GM18499 (cell line): ENCODE data around the gene SAP30BP.
"Not testable (repeated sequence)": the region's sequence is repeated elsewhere in the genome, so short reads cannot be mapped to it uniquely, and the experiment has no call there.

ENCODE experiments used
- ATAC-seq: cut with Tn5 transposase; IDR thresholded peaks from one replicate; pipeline ENCODE4 v1.9.1; 2021; ENCODE audit warnings: moderate number of reproducible peaks; ENCODE audit not compliant: insufficient read depth, unreplicated experiment

SAP30BP gene

DNA sequence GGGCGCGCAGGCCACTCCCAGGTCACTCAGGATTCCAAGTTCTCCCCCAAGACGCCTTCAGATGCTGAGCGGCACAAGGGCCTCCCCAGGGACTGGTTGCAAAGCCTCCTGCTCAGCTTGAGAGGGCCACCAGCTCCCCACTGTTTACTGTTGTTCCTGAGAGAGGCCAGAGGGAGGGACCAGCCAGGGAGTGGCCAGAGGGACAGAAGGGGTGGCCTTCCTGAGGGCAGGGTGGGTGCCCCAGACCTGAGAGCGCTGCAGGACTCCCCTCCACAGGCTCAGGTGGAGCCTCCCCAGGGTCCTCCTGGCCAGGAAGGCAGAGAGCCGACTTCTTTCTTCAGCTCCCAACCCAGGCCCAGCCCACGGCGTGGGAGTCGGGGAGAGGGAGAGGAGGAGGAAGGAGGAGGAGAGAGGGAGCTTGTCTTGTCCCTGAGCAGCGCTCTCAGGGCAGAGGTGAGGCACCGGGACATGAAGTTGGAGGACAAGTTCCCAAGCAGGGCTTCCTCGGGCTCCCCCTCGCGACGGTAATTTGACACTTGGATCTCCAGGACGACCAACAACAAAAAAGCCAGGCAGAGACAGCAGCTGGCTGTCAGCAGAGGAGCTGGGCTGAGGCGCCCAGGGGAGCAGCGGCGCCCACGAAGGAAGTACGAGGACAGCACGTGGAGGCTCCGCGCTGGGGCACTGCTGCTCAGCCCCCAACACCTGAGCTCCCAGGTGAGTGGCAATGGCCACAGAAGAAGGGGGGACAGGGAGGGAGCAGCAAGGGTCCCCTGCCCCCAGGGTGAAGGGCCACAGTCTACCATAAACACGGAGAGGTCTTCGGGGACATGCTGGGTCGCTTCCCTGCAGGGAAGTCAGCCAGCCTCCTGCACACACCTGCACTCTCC is 33.4 kb upstream of the SAP30BP start:
- ATAC-seq = no peak

DNA sequence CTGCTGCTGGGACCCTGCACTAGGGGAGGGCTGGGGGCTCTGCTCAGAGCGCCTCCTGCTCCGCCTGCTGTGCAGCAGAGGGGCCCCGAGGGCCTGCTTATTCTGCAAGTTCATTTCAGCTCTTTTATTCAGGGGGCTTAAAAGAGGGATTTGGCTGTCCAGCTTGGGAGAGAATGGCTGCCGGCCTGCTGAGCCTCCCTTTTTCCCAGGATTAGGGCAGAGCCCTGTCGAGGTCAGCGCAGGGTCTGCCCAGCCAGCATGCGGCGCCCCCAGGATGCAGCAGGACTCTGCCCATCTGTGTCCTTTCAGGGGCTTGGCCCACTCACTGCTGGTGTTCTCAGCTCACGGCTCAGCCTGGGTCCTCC is 32.8 kb upstream of the SAP30BP start:
- ATAC-seq = no peak

DNA sequence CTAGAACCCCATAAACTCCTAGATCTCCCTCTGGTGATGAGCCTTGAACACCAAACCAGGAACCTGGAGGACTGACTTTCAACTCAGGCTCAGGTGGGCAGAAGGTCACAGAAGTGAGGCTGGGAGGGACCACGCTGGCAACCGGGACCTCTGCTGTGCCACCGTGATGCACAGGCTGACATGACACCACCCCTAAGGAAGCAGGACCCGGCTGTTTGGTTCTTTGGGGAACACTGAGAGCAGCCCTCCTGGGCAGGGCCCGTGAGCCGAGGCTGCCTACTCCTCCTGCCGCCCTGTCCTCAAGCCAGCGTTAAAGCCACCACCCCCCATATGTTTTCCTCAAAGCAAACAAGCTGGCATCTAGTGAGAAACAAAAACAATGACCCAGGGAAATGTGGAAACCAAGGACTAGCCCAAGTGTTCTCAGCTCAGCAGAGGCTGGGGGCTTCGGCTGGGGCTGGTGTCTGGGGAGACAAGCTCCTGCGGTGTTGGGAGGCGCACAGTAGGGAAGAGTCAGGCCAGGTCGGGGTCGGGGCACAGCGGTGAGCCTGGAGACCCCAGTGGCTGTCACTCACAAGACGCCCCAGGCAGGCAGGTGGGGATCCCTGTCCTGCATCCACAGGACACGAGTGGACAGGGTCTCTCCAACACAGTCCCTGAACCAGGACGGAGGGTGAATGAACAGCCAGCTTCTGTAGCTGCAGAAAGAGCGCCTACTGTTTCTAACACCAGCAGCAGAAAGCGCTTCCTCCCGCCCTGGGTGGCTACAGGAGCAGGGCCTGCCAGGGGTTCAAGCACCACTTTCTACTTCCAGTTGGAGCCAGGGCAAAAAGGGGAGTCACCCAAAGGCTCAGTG is 32.2 kb upstream of the SAP30BP start:
- no peak for ATAC-seq

DNA sequence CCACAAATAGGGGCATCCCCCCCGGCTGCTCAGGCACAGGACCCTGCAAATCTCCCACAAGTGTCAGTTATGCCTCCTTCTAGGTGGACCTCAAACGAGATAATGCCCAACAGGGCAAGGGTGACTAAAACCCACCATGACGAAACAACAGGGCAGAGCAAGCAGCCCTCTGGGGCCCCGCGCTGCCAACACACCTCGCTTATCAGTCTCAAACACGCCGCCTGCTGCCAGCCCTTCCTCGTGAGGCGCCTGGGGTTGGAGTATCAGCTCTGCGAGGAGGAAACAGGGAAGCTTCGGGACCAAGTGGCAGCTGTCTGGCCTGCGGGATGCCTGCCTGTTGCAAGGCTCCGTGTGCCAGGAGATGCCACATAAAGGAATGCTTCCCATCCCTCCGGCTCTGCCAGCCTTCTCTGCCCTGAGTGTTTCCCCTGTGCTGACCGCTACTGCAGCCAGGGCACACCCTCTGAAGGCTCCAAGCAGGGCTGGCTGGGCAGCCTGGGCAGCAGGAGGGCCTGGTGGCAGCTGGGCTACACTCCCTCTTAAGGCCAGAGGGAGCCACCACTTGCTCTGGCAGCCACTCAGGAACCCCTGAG is 31.4 kb upstream of the SAP30BP start:
- no peak for ATAC-seq

DNA sequence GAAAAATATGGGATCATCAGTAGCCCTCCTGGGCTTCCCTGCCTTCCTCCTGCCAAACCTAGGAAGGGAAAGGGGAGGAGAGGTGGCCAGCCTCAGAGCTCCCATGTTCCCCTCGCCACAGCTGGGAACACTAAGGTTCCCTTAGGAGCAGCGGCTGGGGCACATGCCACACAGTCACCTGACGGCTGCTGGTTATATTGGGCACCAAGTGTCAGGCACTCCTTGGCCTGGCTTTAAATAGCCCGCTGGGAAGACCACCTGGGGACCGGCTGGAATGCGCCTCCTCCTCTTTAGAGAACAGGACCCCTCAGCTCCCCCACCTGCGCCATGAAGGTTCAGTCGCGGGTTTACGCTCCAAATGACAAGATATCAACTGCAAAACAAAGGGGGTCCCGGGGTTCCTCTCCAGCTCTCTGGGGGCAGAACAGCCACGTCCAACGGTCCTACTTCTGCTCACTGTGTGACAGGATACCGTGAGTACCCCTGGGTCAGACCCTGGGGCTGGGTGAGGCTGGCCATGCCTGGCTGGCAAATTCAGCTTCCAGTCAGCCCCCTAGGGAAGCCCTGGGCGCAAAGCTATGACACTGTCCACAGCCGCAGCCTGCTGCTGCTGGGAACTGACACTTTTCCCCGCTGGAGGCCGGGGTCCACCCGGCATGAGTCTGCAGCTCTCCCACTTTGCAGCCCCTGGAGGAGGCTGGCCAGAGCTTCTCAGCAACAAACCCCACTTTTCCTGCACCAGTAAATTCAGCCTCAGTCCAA is 30.6 kb upstream of the SAP30BP start:
- no peak for ATAC-seq

DNA sequence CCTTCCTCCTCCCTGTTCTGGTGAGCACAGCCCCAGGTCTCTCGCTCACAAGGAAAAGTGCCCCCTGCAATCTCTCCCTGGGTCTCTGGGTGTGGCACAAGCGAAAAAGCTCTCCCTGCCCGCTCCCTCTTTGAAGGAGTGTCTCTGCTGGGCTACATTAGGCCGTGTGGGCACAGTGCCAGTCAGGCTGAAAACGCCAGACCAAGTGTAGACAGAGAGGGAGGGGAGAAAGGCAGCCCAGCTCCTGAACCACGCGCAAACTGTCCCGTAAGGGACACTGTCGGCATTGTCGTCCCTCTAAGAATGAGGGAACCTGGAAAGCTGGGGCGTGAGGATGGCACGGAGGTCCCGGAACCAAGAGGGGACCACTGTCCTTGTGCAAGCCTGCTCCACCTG is 30.0 kb upstream of the SAP30BP start:
- no peak for ATAC-seq

DNA sequence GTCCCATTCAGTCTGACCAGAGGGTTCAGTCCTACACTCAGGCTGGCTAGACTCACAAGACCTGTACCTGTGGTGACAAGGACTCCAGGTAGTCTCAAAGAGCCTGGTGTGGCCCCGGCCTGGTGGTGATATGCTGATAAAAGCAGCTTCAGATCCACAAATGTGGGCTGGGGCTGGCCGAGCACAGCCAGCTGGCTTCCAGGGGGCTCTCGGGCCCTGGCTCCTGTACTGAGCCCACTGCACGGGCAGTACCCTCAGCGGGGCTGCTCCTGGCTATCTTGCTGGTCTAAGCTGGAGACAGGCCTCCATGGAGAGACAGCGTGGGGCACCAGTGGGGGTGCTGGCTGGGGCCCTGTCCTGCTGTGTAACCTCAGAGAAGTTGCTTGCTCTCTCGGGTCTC is 29.6 kb upstream of the SAP30BP start:
- ATAC-seq = no peak

DNA sequence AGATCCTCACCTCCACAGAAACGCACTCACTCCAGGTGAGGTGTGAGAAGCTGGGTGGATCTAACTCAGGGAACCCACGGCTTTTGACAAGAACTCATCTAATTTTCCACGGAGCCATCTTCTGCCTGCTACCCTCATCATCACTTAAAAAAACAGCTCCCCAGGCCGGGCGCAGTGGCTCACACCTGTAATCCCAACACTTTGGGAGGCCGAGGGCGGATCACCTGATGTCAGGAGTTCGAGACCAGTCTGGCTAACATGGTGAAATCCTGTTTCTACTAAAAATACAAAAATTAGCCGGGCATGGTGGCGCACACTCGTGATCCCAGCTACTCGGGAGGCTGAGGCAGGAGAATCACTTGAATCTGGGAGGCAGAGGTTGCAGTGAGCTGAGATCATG is 29.1 kb upstream of the SAP30BP start:
- ATAC-seq = not testable (repeated sequence)

DNA sequence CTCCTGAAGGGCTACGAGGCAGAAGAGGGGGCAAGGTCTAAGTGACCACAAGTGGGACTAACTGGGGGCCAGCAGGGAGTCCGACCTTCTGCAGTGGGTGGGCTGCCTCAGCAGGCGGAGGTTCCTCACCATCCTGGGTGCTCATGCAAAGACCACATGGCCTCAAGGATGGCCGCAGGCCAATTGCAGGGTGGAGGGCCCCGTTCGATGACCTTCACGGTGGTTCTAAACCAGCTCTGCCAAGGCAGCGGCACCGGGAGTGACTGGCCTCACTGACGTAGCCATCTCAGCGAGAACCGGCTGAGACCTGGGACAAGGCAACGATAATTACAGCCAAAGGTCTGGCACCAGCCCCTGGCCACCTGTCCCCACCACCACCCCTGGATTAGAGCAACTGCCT is 28.2 kb upstream of the SAP30BP start:
- ATAC-seq = no peak

DNA sequence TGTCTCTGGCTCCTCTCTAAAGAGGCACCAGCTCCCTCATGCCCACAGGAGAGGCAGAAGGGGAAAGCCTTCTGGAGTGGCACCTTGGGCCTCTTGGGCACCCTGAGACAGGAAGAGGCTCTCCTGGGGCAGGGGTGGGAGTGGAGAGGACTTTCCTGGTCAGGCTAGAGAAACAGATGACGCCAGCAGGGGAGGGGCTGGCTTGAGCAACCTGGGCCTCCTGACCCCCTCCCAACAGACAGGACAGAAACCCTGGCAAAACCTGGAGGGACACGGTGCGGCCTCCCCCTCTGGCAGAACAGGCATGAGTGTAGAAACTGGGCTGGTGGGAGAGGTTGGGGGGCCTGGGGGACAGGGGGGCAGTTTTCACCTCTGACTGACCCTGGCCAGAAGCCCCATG is 27.8 kb upstream of the SAP30BP start:
- ATAC-seq = no peak

DNA sequence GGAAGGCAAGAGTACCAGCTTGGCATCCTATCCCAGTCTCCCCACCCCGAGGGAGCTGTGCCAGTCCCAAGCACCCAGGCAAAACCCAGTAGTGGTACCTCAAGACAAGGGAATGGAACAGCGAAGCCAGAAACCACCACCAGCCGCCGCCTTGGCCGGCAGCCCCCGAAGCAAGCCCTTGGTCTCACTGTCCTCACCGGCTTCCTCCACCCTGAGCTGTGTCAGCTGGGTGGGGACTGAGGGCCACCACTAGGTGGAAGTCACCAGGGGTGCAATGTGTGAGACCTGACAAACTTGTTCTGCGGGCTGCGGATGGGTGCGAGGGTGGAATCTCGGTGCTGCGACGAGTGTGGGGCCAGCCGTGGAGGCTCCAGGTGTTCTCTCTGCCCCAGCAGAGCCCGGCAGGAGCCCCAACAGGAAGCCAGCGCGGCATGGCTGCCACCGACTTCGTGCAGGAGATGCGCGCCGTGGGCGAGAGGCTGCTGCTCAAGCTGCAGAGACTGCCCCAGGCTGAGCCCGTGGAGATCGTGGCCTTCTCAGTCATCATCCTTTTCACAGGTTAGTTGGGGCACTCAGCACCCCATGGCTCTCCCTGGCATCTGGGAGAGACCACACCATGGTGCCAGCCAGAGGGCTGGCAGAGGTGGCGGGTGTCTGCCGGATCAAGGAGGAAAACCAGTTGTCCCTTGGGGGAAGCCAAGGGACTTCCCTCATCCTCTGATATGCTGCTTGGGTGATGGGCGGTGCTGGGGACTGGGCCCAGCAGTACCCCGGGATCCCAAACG is 27.2 kb upstream of the SAP30BP start:
- ATAC-seq = no peak

DNA sequence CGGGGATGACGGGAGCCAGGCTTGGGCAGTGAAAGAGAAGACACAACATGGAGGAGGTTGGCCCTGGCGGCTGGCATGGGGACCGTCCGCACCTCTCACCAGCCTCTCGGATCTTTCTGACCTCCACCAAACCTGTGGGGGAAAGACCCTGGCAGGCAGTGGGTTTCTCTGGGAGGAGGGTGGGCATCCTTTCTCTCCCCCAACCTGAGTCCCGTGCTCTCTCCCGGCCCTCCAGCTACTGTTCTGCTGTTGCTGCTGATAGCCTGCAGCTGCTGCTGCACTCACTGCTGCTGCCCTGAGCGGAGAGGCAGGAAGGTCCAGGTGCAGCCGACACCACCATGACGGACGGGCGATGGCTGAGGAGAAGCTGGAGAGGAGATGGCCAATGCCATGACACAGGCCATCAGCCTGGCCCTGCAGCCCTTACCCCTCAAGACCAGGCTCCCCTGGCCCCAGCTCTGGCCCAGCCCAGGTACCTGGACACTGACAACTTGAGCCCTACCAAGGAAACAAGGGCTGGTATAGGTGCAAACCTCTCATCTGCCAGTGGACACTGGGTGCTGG is 26.5 kb upstream of the SAP30BP start:
- no peak for ATAC-seq

DNA sequence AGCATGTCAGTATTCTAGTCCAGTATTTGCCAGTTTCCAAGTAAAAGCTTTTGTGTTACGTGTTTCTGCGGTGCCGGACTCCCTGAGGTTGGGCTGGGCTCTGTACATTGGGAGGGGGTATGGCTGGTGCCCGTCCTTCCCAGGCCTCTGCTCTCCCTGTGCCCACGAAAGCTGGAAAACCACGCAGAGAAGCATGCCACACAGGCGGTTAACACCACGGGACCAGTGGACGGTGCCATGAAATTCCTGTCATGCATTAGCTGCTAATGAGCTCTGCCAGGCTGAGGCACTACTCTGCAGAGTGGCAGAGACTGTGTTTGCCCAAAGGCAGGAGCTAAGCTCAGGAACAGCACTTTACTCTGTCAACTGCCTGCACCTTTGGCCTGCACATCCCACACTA is 25.8 kb upstream of the SAP30BP start:
- ATAC-seq = no peak

DNA sequence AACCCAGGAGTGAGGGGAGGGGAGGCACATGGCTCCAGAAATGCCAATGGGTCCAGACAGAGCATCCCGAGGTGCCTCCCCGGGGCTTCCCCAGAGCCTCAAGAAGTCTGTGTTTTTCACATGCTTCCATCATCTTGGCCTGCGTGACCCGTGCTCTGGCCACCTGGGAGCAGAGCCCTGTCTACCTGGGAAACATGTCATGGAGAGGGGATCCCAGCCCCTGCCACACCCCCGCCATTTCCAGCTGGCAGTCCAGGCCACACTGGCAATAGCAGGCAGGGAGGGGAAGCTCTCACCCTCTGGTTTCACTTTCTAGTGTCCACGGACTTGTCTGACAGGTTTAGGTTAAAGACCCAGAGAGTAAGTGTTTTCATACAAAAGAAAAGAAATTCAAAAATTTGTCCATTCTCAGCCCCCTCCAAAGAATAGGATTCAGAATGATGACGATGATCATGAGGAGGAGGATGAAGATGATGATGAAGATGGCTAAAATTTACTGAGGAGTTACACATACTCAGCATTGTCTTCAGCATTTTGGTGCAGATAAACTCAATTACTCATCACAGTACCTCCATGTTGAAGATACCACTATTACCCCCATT is 24.9 kb upstream of the SAP30BP start:
- ATAC-seq = no peak

DNA sequence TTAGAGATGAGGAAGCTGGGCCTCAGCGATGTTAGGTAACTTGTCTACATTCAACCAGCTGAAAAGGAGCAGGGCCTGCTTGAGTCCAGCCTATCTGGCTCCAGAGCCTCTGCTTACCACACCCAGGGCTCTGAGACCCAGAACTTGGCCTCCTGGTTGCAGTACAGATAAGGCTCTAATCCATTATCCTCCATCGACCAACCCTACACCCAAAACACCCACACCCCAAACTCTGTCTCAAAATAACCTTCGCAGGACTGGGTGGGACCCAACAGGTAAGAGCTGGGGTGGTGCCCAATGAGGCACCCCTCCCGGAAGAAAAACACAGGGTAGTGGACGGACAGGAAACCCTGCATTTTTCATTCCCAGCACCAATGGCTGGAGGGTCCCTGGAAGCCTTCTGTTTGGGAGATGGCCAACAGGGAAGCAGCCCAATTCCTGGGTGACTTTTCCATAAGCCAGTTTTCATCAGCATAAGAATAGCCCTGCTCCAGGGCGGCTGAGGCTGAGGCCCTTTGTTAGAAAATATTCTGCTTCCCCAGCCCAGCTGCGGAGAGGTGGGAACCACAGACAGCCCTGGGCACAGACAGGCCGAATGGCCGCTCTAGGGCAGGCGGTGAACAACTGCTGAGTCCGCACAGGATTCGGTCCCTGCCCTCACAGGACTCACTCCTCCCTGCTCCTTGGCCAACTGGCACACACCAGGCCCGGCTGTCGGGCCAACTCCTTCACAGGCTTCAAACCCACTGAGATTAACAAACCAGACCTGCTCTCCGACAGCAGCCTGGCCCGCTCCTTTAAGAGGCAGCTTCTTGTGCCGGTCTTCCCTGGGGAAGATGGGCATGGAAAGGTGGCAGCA is 24.1 kb upstream of the SAP30BP start:
- ATAC-seq = no peak

DNA sequence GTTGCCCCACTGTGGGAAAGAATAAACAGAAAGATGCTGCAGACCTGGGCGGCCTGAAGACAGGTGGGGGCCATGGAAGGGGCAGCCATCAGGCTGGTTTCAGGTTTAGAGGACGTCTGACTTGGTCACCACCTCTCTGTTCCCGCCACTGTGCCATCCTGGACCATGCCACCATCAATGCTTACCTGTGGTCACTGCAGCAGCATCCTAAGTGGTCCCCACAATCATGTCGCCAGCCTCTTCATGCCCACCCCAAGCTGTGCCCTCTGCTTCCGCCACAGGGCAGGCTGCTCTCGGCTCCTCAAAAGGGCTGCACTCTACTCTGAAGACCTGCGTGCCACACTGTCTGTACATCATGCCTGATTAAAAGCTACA is 23.5 kb upstream of the SAP30BP start:
- ATAC-seq = no peak

DNA sequence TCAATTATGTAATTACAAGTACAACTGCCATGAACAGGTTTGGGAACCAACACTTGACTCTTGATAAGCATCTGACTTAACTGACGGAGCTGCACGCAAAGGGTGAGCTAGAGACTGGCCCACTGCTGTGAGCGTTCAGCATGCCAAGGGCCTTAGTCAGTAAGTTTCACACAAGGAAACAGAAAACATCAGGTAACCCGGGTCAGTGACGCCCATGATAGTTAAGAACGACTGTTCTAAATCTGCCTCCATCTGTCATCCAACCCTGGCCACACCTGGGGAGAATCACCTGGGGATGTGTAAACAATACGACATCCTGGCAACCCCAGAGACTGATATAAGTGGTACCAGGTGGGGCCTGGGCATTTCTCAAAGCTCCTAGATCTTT is 21.6 kb upstream of the SAP30BP start:
- no peak for ATAC-seq
